ENCODE results near the gene SC5D.
A peak's percentile ranks its signal among the peaks of the same experiment; 100 is the strongest.

The SC5D gene

GRCh38 chr11:121291896-121292494 lies 576 bp upstream of the SC5D start:
- DNase-seq (ENCODE audit: low read depth in 2 of 2), result peak in 1 of 2 donors; percentile 1

GRCh38 chr11:121293288-121293594 lies 670 bp downstream of the SC5D start:
- DNase-seq (ENCODE audit: low read depth in 2 of 2), result no peak

- DNase-seq (ENCODE audit: low read depth in 2 of 2), result no peak
Measured at GRCh38 chr11:121295246-121296029, 2.9 kb downstream of the SC5D start.

- no peak for DNase-seq (ENCODE audit: low read depth in 2 of 2)
Measured at GRCh38 chr11:121297872-121298271, 5.3 kb downstream of the SC5D start.

GRCh38 chr11:121298774-121299173 lies 6.2 kb downstream of the SC5D start:
- no peak for DNase-seq (ENCODE audit: low read depth in 2 of 2)

- no peak for DNase-seq (ENCODE audit: low read depth in 2 of 2)
Measured at GRCh38 chr11:121299417-121299816, 6.8 kb downstream of the SC5D start.

- no peak for DNase-seq (ENCODE audit: low read depth in 2 of 2)
Measured at GRCh38 chr11:121300313-121300971, 7.9 kb downstream of the SC5D start.

- no peak for DNase-seq (ENCODE audit: low read depth in 2 of 2)
Measured at GRCh38 chr11:121300972-121301699, 8.6 kb downstream of the SC5D start.

GRCh38 chr11:121304759-121305158 lies 12.2 kb downstream of the SC5D start:
- DNase-seq (ENCODE audit: low read depth in 2 of 2), result no peak

GRCh38 chr11:121308816-121309215 lies 16.2 kb downstream of the SC5D start:
- no peak for DNase-seq (ENCODE audit: low read depth in 2 of 2)

- DNase-seq (ENCODE audit: low read depth in 2 of 2), result no peak
Measured at GRCh38 chr11:121309688-121310087, 17.1 kb downstream of the SC5D start.

GRCh38 chr11:121310908-121311307 lies 18.3 kb downstream of the SC5D start:
- DNase-seq (ENCODE audit: low read depth in 2 of 2), result no peak

GRCh38 chr11:121311373-121311772 lies 18.8 kb downstream of the SC5D start:
- no peak for DNase-seq (ENCODE audit: low read depth in 2 of 2)

GRCh38 chr11:121312483-121312882 lies 19.9 kb downstream of the SC5D start:
- DNase-seq (ENCODE audit: low read depth in 2 of 2), result no peak

GRCh38 chr11:121318848-121319834 lies 26.6 kb downstream of the SC5D start:
- DNase-seq (ENCODE audit: low read depth in 2 of 2), result no peak

- DNase-seq (ENCODE audit: low read depth in 2 of 2), result no peak
Measured at GRCh38 chr11:121321614-121322243, 29.2 kb downstream of the SC5D start.

GRCh38 chr11:121323046-121323607 lies 30.6 kb downstream of the SC5D start:
- DNase-seq (ENCODE audit: low read depth in 2 of 2), result no peak

- no peak for DNase-seq (ENCODE audit: low read depth in 2 of 2)
Measured at GRCh38 chr11:121326230-121326629, 33.7 kb downstream of the SC5D start.

- DNase-seq (ENCODE audit: low read depth in 2 of 2), result no peak
Measured at GRCh38 chr11:121327553-121327952, 35.0 kb downstream of the SC5D start.

- no peak for DNase-seq (ENCODE audit: low read depth in 2 of 2)
Measured at GRCh38 chr11:121328176-121328966, 35.8 kb downstream of the SC5D start.

All from stimulated activated CD8-positive, alpha-beta memory T cell treated with anti-CD3 and anti-CD28 coated beads, Interleukin-15, amount 100 ng/mL, for 48 hours (primary cell).